Activated T-cell treated with anti-CD3 and anti-CD28 coated beads for 1 hour (primary cell): ENCODE results near the gene CD177.
"Not testable (repeated sequence)": the region's sequence is repeated elsewhere in the genome, so short reads cannot be mapped to it uniquely, and the experiment has no call there.

Experiments
- DNase-seq: peaks from one replicate; pipeline ENCODE4 v3.0.0-alpha.2; 2020; ENCODE audit warnings: low read depth

Gene CD177

DNA sequence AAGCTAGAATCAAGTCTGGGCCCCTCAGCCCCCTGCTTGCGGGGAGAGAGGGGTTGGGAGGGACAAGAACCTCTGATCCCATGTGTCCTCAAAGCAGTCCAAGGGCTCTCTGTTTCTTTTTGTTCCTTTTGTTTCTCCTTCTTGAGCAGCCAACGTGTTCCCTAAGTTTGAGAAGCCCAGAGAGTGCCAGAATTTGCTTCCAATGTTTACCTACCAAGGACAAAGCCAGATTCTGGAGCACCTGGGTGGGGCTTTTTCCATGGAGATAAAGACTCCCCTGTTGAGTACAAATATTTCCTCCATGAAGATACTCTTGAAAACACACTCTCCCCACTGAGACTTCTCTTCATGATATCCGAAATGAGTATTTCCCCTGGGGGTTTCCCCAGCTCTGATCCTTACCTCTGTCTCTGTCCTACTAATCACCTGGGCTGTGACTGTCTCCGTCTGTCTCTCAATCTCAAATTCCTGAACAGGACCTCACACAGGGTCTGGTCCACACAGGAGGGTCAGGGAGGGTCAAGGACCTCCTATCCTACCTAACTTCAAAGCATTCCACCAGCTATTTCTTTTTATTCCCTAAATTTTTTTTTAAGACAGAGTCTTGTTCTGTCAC lies 27.4 kb downstream of the CD177 start:
- DNase-seq, result no peak

- DNase-seq, result not testable (repeated sequence)
Measured at GRCh38 chr19:43382586-43383216, 29.2 kb downstream of the CD177 start.

DNA sequence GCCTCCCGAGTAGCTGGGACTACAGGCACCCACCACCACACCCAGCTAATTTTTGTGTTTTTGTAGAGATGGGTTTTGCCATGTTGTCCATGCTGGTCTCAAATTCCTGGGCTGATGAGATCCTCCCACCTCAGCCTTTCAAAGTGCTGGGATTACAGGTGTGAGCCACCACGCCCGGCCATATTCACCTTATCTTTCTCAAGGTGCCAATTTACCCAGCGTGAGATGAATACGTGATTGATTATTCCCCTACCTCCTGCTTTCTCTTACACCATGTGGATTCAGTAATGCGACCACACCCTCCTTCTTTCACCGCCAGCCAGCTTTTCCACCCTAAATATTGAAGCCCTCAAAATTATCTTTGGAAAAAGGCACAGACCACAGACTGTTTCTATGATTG lies 29.8 kb downstream of the CD177 start:
- not testable (repeated sequence) for DNase-seq

- not testable (repeated sequence) for DNase-seq
Measured at GRCh38 chr19:43383759-43384158, 30.3 kb downstream of the CD177 start.

- not testable (repeated sequence) for DNase-seq
Measured at GRCh38 chr19:43390903-43391551, 37.5 kb downstream of the CD177 start.

GRCh38 chr19:43391552-43391935 lies 38.1 kb downstream of the CD177 start:
- DNase-seq, result not testable (repeated sequence)

- DNase-seq, result not testable (repeated sequence)
Measured at GRCh38 chr19:43393501-43393900, 40.0 kb downstream of the CD177 start.

GRCh38 chr19:43395561-43395960 lies 42.1 kb downstream of the CD177 start:
- no peak for DNase-seq

- no peak for DNase-seq
Measured at GRCh38 chr19:43406297-43406696, 52.8 kb downstream of the CD177 start.

- DNase-seq, result no peak
Measured at GRCh38 chr19:43407416-43408005, 54.0 kb downstream of the CD177 start.

DNA sequence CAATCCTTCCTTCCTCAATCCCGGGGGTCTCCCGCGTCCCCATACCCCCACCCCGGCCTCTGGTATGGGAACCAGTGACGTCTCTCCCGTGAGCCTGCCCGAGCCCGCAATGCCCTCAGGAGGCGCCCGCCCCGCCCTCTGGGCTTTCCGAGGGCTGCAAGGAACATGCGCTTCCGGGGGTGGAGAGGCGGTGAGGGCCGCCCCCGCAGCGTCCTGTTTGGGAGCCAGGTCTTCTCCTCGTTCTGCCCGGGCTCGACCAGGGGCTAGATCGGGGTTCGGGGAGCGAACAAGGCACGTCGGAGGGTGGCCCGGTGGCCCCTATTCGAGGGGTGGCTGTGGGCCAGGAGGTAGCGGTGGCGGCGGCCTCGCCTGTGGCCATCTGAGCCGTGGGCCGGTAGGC lies 54.6 kb downstream of the CD177 start:
- no peak for DNase-seq

- no peak for DNase-seq
Measured at GRCh38 chr19:43409415-43409814, 55.9 kb downstream of the CD177 start.

GRCh38 chr19:43412441-43412840 lies 59.0 kb downstream of the CD177 start:
- DNase-seq, result no peak
